GM23248 (cell line): ENCODE data around the gene TRPV3.

ENCODE experiments used
- EZH2 ChIP-seq: fragments of 200-600 bp; sonication (generic); IDR thresholded peaks from 2 replicates; pipeline ENCODE4 v1.6.1; 2018; ENCODE audit warnings: antibody characterized with exemption, mild to moderate bottlenecking; ENCODE audit not compliant: insufficient read depth, poor library complexity, severe bottlenecking
- EZH2phosphoT487 ChIP-seq: fragments of 200-600 bp; sonication (generic); IDR thresholded peaks from 2 replicates; pipeline ENCODE4 v1.6.1; 2018; ENCODE audit warnings: antibody characterized with exemption, moderate library complexity, mild to moderate bottlenecking, low read depth; ENCODE audit not compliant: insufficient read depth

GRCh38 chr17:3549610-3550162 is 7.9 kb downstream of the TRPV3 start:
- no peak for TF ChIP-seq EZH2phosphoT487
- no peak for TF ChIP-seq EZH2
